ENCODE measurements around the gene CLDN5. TPM values are rescaled to one million over a fixed set of nuclear protein-coding genes. Genes with fewer than 3 reads are reported as not detected.

Gene CLDN5
- total and polyA plus RNA-seq, 2 of the 4 experiments (the other 2 are of a cell fraction) = 0.18 to 0.21 TPM

DNA sequence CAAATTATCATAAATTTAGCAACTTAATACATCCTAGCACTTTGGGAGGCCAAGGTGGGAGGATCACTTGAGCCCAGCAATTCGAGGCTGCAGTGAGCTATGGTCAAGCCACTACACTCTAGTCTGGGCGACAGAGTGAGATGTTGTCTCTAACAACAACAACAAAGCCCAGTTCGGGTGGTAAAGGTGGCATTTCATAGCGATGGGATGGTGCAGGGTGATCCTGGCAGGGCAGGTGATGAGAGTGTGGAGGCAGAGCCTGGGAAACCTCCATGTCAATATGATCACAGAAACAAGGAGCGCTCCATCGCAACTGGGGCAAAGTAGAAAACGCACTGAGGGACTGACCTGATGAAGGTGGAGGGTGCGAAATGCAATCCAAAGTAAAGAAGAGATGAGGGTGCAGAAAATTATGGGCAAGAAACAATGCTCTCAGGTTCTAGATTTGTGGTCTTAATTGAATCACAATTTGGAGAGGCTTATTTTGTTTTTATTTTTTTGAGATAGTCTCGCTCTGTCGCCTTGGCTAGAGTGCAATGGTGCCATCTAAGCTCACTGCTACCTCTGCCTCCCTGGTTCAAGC, 32.8 kb upstream of the CLDN5 start:
- Histone ChIP-seq H4K91ac (ENCODE audit: insufficient read depth, low read depth, low read length) (no peak overlapping the region), H2BK15ac (ENCODE audit: low read depth, low read length) (no peak overlapping the region), H3K9me3 (ENCODE audit: control insufficient read depth, insufficient read depth, low read length) (peaks cover 2% of the 10 kb centered on the region; the same call in 1 of the 2 replicates), H4K20me1 (ENCODE audit: insufficient read depth, low read length) (no peaks in the 10 kb centered on the region), H3K4me1 (ENCODE audit: control insufficient read depth, insufficient read depth, low read length) (peaks cover 2% of the 10 kb centered on the region; the same call in 1 of the 2 replicates), H3K23ac (ENCODE audit: low read depth, low read length) (no peak overlapping the region; the same call in 1 of the 2 replicates), H3K56ac (ENCODE audit: extremely low read depth, insufficient read depth, low read length) (no peak overlapping the region), H3K36me3 (ENCODE audit: control insufficient read depth, insufficient read depth, low read length) (no peaks in the 10 kb centered on the region), H3K18ac (ENCODE audit: low read depth, low read length) (no peak overlapping the region), H3K27me3 (ENCODE audit: control insufficient read depth, insufficient read depth, low read length) (peaks cover 8% of the 10 kb centered on the region; the same call in 1 of the 2 replicates), H3K27ac (ENCODE audit: insufficient read depth, low read length) (no peak overlapping the region), H3K4me3 (ENCODE audit: insufficient read depth, low read depth, low read length) (no peak overlapping the region), H3K79me1 (ENCODE audit: low read depth in 1 of 2, low read length in 2 of 2) (no peaks in the 10 kb centered on the region), H3K4me2 (ENCODE audit: low read depth, low read length) (no peak overlapping the region), H2AFZ (replicated peaks; ENCODE audit: low read length, poor library complexity) (no peak overlapping the region), H3K9ac (ENCODE audit: low read depth, low read length) (no peak overlapping the region), H4K8ac (ENCODE audit: low read depth in 2 of 2, low read length in 2 of 2) (no peak overlapping the region), H4K5ac (ENCODE audit: low read depth, low read length) (no peak overlapping the region), H2AK5ac (ENCODE audit: low read depth, low read length) (no peak overlapping the region), H3K9me1 (ENCODE audit: insufficient read depth, low read length) (peaks cover 4% of the 10 kb centered on the region; the same call in 1 of the 2 replicates), H2BK20ac (ENCODE audit: low read depth, low read length) (no peak overlapping the region), H2BK5ac (ENCODE audit: low read depth, low read length, poor library complexity, severe bottlenecking) (no peak overlapping the region), H2BK120ac (ENCODE audit: low read depth, low read length) (no peak overlapping the region), H2AK9ac (replicated peaks; ENCODE audit: low read depth, low read length, poor library complexity) (no peak overlapping the region), H3K4ac (ENCODE audit: low read depth, low read length) (no peak overlapping the region), H3K14ac (replicated peaks; ENCODE audit: low read depth, low read length) (no peak overlapping the region)
- BruUV-seq (replicated peaks) = no TSS peak
- TF ChIP-seq CEBPB (IDR thresholded peaks at IDR 0.05; ENCODE audit: low read depth, low read length) = no peak
- DNase-seq (no peak), ATAC-seq (ENCODE audit: low read depth) (no peak)
- in situ Hi-C loops (cut with MboI; ENCODE audit: low sequenced_read_pairs) (no loop called here), dilution Hi-C loops (cut with HindIII; ENCODE audit: low sequenced_read_pairs, unreplicated experiment) (no loop called here), intact Hi-C loops (cut with micrococcal nuclease) (no loop called here)
- CTCF ChIA-PET = no interaction called here
- 100% methylated on average over 2 of the region's 10 CpGs; no CpG with 5 or more reads in 1 of the 2 experiments for WGBS, 2 experiments (ENCODE audit: extremely low coverage in 2 of 2, insufficient read length in 1 of 2)
- POLR2A ChIA-PET (ENCODE audit: unreplicated experiment) = no interaction called here
